Measurements from ENCODE around the gene OXSR1. TPM values are rescaled to one million over a fixed set of nuclear protein-coding genes. Genes with fewer than 3 reads are reported as not detected.
"Not testable (repeated sequence)": the region's sequence is repeated elsewhere in the genome, so short reads cannot be mapped to it uniquely, and the experiment has no call there.

Gene OXSR1
- total RNA-seq, 1 donor from 2014 or later = 22.4 TPM

- no peak for DNase-seq
- ATAC-seq = no peak
- intact Hi-C loops (cut with micrococcal nuclease) = no loop called here
Observed at GRCh38 chr3:38126121-38126892, 39.0 kb upstream of the OXSR1 start.

GRCh38 chr3:38127611-38128302, 37.6 kb upstream of the OXSR1 start:
- peak; percentile 32 for DNase-seq
- intact Hi-C loops (cut with micrococcal nuclease) = no loop called here

GRCh38 chr3:38128303-38128655, 37.1 kb upstream of the OXSR1 start:
- ATAC-seq (no peak), DNase-seq (no peak)
- intact Hi-C loops (cut with micrococcal nuclease) = no loop called here

More at GRCh38 chr3:38127611-38128302, 37.6 kb upstream of the OXSR1 start:
- peak; percentile 61 for ATAC-seq

- peak; percentile 63 for ATAC-seq
- peak; percentile 53 for DNase-seq
- intact Hi-C loops (cut with micrococcal nuclease) = no loop called here
Observed at GRCh38 chr3:38129058-38129457, 36.3 kb upstream of the OXSR1 start.

- intact Hi-C loops (cut with micrococcal nuclease) = no loop called here
- DNase-seq (peak; percentile 59), ATAC-seq (peak; percentile 47)
Observed at GRCh38 chr3:38130631-38131065, 34.7 kb upstream of the OXSR1 start.

- intact Hi-C loops (cut with micrococcal nuclease) = no loop called here
- DNase-seq (peak; percentile 43), ATAC-seq (no peak)
Observed at GRCh38 chr3:38131621-38132369, 33.5 kb upstream of the OXSR1 start.

GRCh38 chr3:38133209-38133556, 32.2 kb upstream of the OXSR1 start:
- intact Hi-C loops (cut with micrococcal nuclease) = no loop called here
- DNase-seq = no peak

GRCh38 chr3:38133557-38134405, 31.6 kb upstream of the OXSR1 start:
- intact Hi-C loops (cut with micrococcal nuclease) = no loop called here
- ATAC-seq (no peak), DNase-seq (no peak)

More at GRCh38 chr3:38133209-38133556, 32.2 kb upstream of the OXSR1 start:
- ATAC-seq = no peak

- intact Hi-C loops (cut with micrococcal nuclease); ATAC-seq; DNase-seq: not testable (repeated sequence)
Observed at GRCh38 chr3:38134517-38135143, 30.7 kb upstream of the OXSR1 start.

GRCh38 chr3:38135621-38136277, 29.6 kb upstream of the OXSR1 start:
- intact Hi-C loops (cut with micrococcal nuclease); DNase-seq; ATAC-seq: not testable (repeated sequence)

GRCh38 chr3:38136393-38136776, 29.0 kb upstream of the OXSR1 start:
- DNase-seq = no peak

GRCh38 chr3:38136777-38137614, 28.3 kb upstream of the OXSR1 start, which contains the start of gene ACAA1:
ACAA1 (minus strand) TSS chr3:38137127; CDS start chr3:38137035, 92 bp downstream.
- intact Hi-C loops (cut with micrococcal nuclease) = no loop called here
- DNase-seq = peak; percentile 100
- peak; percentile 97 for ATAC-seq

More at GRCh38 chr3:38136393-38136776, 29.0 kb upstream of the OXSR1 start:
- ATAC-seq = peak; percentile 1
- intact Hi-C loops (cut with micrococcal nuclease) = no loop called here

- ATAC-seq = no peak
- intact Hi-C loops (cut with micrococcal nuclease) = no loop called here
- no peak for DNase-seq
Observed at GRCh38 chr3:38137615-38138348, 27.6 kb upstream of the OXSR1 start.

- peak; percentile 91 for DNase-seq
- intact Hi-C loops (cut with micrococcal nuclease) = no loop called here
- ATAC-seq = peak; percentile 60
Observed at GRCh38 chr3:38138349-38139190, 26.8 kb upstream of the OXSR1 start, which contains the start of gene MYD88. MYD88 (plus strand) TSS chr3:38138661; CDS start chr3:38138701, 40 bp downstream.

- no peak for DNase-seq
- ATAC-seq = no peak
- intact Hi-C loops (cut with micrococcal nuclease) = no loop called here
Observed at GRCh38 chr3:38139191-38139590, 26.1 kb upstream of the OXSR1 start.

All from left ventricle myocardium superior (tissue), 1 donor.